CD8-positive, alpha-beta memory T cell (primary cell): Measurements from ENCODE around the gene TENT4B. TPM values are rescaled to one million over a fixed set of nuclear protein-coding genes. Genes with fewer than 3 reads are reported as not detected.
A peak's percentile ranks its signal among the peaks of the same experiment; 100 is the strongest.

Experiments used
- CTCF ChIA-PET: fragments of 350-600 bp; sonication (Branson Sonifier 250); formaldehyde crosslinking; loops from one replicate; lab custom pipeline; 2021; ENCODE audit warnings: antibody characterized with exemption; lab: Charles Lee
- POLR2A ChIA-PET: fragments of 350-600 bp; sonication (Branson Sonifier 250); formaldehyde crosslinking; loops from one replicate; lab custom pipeline; 2021; ENCODE audit warnings: antibody characterized with exemption; lab: Charles Lee
- DNase-seq, 5 donors: peaks; one replicate each; pipeline versions ENCODE4 v3.0.0 to v3.0.0-alpha.2; 2020 to 2022; ENCODE audit warnings: mixed read lengths in 1 of 5
- H3K27ac ChIP-seq: one replicate; pipeline ENCODE4 v1.7.0; 2013; ENCODE audit warnings: low read depth, mild to moderate bottlenecking, low read length, moderate library complexity
- H3K27me3 ChIP-seq: 2 replicates; pipeline ENCODE4 v1.7.0; 2013; ENCODE audit warnings: low read length, mild to moderate bottlenecking; ENCODE audit not compliant: insufficient read depth, poor library complexity, severe bottlenecking
- H3K36me3 ChIP-seq: 2 replicates; pipeline ENCODE4 v1.7.0; 2013; ENCODE audit warnings: mild to moderate bottlenecking, low read length, moderate library complexity; ENCODE audit not compliant: insufficient read depth
- H3K4me1 ChIP-seq: 2 replicates; pipeline ENCODE4 v1.7.0; 2013; ENCODE audit warnings: mild to moderate bottlenecking, low read length, moderate library complexity; ENCODE audit not compliant: insufficient read depth
- H3K4me3 ChIP-seq: 2 replicates; pipeline ENCODE4 v1.7.0; 2013; ENCODE audit warnings: mild to moderate bottlenecking, low read length
- H3K9me3 ChIP-seq: 2 replicates; pipeline ENCODE4 v1.7.0; 2013; ENCODE audit warnings: mild to moderate bottlenecking, low read length
- H3K27ac Mint-ChIP-seq, 8 donors: one replicate each; pipeline ENCODE4 v1.8.0; 2020 to 2021; ENCODE audit warnings: mixed read lengths in 8 of 8, mild to moderate bottlenecking in 6 of 8, inconsistent platforms in 3 of 8, moderate library complexity in 3 of 8
- H3K27me3 Mint-ChIP-seq, 2 donors: one replicate each; pipeline ENCODE4 v1.8.0; 2020 to 2021; ENCODE audit warnings: mixed read lengths in 2 of 2, mild to moderate bottlenecking in 1 of 2, moderate library complexity in 1 of 2
- H3K36me3 Mint-ChIP-seq, 3 donors: one replicate each; pipeline ENCODE4 v1.8.0; 2020 to 2021; ENCODE audit warnings: mixed read lengths in 3 of 3, inconsistent platforms in 1 of 3, mild to moderate bottlenecking in 1 of 3
- H3K4me1 Mint-ChIP-seq, 3 donors: one replicate each; pipeline ENCODE4 v1.8.0; 2020 to 2021; ENCODE audit warnings: mixed read lengths in 3 of 3, inconsistent platforms in 1 of 3, mild to moderate bottlenecking in 1 of 3
- H3K4me3 Mint-ChIP-seq, 7 donors: one replicate each; pipeline ENCODE4 v1.8.0; 2020 to 2021; ENCODE audit warnings: mixed read lengths in 7 of 7, mild to moderate bottlenecking in 6 of 7, moderate library complexity in 4 of 7, inconsistent platforms in 2 of 7
- H3K9me3 Mint-ChIP-seq, 5 donors: one replicate each; pipeline ENCODE4 v1.8.0; 2020 to 2022; ENCODE audit warnings: mixed read lengths in 5 of 5, mild to moderate bottlenecking in 3 of 5, moderate library complexity in 2 of 5, inconsistent platforms in 1 of 5
- polyA plus RNA-seq: library from polyadenylated mRNA; unstranded; fragments of 300-500 nt; fragmentation: Illumina TruSeq; gene quantifications from one replicate; pipeline ENCODE4 v1.2.3, GENCODE V29; 2021
- total RNA-seq, 2 experiments: library from RNA; stranded (reverse); gene quantifications; one replicate each; pipeline ENCODE4 v1.2.3, GENCODE V29; 2021

The TENT4B gene
- total and polyA plus RNA-seq, 3 experiments from 2014 or later, result 5.6 to 23.0 (median 21.6) TPM

DNA sequence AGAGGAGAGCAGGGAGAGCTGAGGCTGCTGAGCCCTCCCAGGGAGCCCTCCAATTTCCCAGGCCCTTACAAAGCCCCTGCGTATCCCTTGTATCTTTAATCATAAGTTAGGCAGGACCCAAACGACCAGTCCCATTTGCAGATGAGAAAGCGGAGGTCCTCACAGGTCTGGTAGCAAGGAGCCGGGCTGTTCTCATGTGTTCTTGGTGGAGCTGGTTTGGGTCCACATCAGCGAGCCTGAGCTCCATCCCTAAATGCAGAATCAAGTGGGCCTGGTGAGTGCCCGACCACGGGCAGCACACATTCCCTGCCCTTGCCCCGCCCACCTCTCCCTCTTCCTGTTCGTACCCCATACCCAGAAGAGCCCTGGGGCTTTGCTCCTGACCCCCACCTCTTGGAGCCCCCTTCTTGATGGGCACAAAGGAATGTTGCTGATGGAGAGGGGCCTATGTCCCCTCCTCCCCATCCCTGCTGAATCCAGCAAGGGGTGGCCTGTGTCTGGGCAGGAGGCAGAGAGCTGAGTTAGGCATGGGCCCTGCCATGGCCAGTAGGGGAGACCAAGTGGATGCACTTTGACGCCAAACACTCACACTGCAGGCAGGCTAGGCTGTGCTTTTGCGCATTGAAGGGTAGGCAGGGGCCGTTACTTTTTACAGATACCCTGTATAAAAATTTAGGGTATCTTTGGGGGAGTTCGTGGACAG is 95.0 kb downstream of the TENT4B start:
- Histone ChIP-seq H3K9me3 (no peaks in the 10 kb centered on the region), H3K27me3 (no peaks in the 10 kb centered on the region), H3K27ac (no peak overlapping the region), H3K4me3 (no peak overlapping the region), H3K4me1 (peaks cover 6% of the 10 kb centered on the region), H3K36me3 (no peaks in the 10 kb centered on the region)
- ChIA-PET CTCF (interaction anchor here (1.0 to 1.2 kb wide), 2 partner anchors 11 to 81 kb away, joined by 3 read pairs; no protein-coding TSS in a partner anchor), POLR2A (no interaction called here)
- DNase-seq, result no peak
- Mint-ChIP-seq H3K27ac (peak overlapping the region in 1 of 8 donors; percentile 47), H3K4me3 (peak overlapping the region in 3 of 7 donors; percentile 52 to 65 (median 62)), H3K36me3 (no peaks in the 10 kb centered on the region), H3K27me3 (no peaks in the 10 kb centered on the region), H3K9me3 (no peaks in the 10 kb centered on the region), H3K4me1 (peaks cover 8 to 15% (median 8%) of the 10 kb centered on the region in 3 donors)

DNA sequence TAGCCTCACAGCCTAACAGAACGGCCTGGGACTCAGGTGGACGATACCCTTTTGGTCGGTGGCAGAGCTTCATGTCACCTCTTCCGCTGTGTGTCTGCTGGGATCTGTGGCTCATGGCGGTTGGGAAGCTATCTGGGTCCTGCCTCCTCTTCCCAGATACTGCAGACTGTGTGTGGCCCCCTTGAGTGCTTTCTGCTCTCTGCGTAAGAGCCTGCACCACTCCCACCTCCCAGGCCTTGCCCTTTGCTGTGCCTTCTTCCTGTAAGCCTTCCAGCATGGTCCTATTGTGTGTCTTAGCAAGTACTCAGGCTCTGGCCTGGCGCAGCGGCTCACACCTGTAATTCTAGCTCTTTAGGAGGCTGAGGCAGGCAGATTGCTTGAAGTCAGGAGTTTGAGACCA is 95.7 kb downstream of the TENT4B start:
- peak overlapping the region in 2 of 7 donors; percentile 48 to 53 for H3K4me3 Mint-ChIP-seq

DNA sequence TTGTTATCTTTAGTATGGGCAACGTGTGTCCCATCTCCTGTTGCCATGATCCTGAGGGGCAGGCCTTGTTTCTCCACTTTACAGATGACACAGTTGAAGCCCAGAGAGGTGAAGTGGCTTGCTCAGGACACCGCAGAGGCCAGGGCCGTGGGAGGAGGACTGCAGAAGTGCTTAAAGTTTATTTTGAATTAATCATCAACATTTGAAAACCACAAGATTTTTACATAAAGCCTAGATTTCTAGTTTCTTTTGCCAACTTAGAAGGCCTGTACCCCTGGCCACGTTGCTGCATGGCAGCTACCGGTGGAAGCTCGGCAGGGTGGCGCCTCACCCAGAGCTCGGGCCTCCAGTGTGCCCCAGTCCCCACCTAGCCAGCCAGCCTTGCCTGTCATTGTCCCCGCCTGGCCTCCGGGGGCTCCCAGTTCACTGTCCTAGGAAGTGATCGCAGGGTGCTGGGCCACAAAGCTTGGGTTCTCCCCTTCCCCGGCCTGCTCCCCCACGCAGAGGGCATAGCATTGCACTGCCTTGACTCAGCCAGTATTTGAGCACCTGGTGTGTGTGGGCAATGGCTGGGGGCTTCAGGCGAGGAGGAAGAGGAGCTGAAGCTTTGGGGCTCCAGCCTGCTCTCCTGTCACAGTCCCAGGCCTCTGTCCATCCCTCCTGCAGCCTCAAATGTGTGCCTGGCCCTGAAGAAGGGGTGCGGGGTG is 98.4 kb downstream of the TENT4B start:
- ChIA-PET CTCF (interaction anchor here (1.1 to 1.2 kb wide), 2 partner anchors 414 to 637 kb away, joined by 3 read pairs; no protein-coding TSS in a partner anchor), POLR2A (no interaction called here)
- H3K4me1 Mint-ChIP-seq, result peaks cover 0 to 5% (median 3%) of the 10 kb centered on the region in 3 donors
- H3K27me3 Mint-ChIP-seq, result peaks cover 0 to 2% of the 10 kb centered on the region in 2 donors
- Histone ChIP-seq H3K9me3 (no peaks in the 10 kb centered on the region), H3K4me1 (no peaks in the 10 kb centered on the region), H3K27me3 (no peaks in the 10 kb centered on the region), H3K36me3 (no peaks in the 10 kb centered on the region), H3K4me3 (no peak overlapping the region), H3K27ac (no peak overlapping the region)
- DNase-seq, result no peak
- no peaks in the 10 kb centered on the region for H3K36me3 Mint-ChIP-seq
- no peak overlapping the region for H3K27ac Mint-ChIP-seq
- H3K4me3 Mint-ChIP-seq, result no peak overlapping the region
- H3K9me3 Mint-ChIP-seq, result no peaks in the 10 kb centered on the region

More for the DNA sequence above, 95.7 kb downstream of the TENT4B start:
- Histone ChIP-seq H3K9me3 (no peaks in the 10 kb centered on the region), H3K4me1 (peaks cover 6% of the 10 kb centered on the region), H3K4me3 (no peak overlapping the region), H3K27me3 (no peaks in the 10 kb centered on the region), H3K27ac (no peak overlapping the region), H3K36me3 (no peaks in the 10 kb centered on the region)
- peaks cover 0 to 2% of the 10 kb centered on the region in 2 donors for H3K27me3 Mint-ChIP-seq
- H3K4me1 Mint-ChIP-seq, result peaks cover 8 to 15% (median 8%) of the 10 kb centered on the region in 3 donors
- ChIA-PET CTCF (no interaction called here), POLR2A (no interaction called here)
- H3K27ac Mint-ChIP-seq, result peak overlapping the region in 2 of 8 donors; percentile 40 to 77
- no peaks in the 10 kb centered on the region for H3K9me3 Mint-ChIP-seq
- no peak for DNase-seq
- H3K36me3 Mint-ChIP-seq, result no peaks in the 10 kb centered on the region

DNA sequence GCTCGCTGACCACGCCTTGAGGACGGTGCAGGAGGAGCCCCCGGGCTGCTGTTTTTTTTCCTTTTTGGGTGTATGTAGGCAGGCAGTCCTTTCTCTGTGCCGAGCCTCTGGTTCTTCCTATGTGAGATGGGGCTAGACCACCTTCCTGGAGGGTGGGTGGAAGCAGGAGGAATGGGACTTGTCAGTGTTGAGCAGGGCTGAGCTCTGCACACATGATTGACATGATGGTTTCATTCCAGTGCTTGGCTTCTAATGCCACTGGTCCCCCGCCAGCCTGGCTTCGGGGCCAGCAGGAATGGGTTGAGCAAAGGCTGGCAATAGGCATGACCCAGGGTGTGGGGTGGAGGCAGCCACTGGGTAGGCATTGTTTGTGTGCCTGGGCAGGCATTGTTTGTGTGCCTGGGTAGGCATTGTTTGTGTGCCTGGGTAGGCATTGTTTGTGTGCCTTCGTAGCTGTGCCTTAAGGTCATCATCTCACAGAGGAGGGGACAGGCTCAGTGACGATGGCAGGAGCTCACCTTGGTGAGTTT is 99.0 kb downstream of the TENT4B start:
- H3K9me3 Mint-ChIP-seq, result no peaks in the 10 kb centered on the region
- Histone ChIP-seq H3K4me3 (no peak overlapping the region), H3K27ac (peak overlapping the region; percentile 18), H3K9me3 (no peaks in the 10 kb centered on the region), H3K27me3 (no peaks in the 10 kb centered on the region), H3K4me1 (no peaks in the 10 kb centered on the region), H3K36me3 (no peaks in the 10 kb centered on the region)
- H3K4me3 Mint-ChIP-seq, result peak overlapping the region in 1 of 7 donors; percentile 3
- ChIA-PET POLR2A (no interaction called here), CTCF (interaction anchor here (1.2 to 1.7 kb wide), 2 partner anchors 13 to 413 kb away, joined by 3 read pairs; no protein-coding TSS in a partner anchor)
- H3K36me3 Mint-ChIP-seq, result no peaks in the 10 kb centered on the region
- H3K4me1 Mint-ChIP-seq, result peaks cover 0 to under 1% (median 0%) of the 10 kb centered on the region in 3 donors
- DNase-seq, result no peak
- peaks cover 0 to 2% of the 10 kb centered on the region in 2 donors for H3K27me3 Mint-ChIP-seq
- peak overlapping the region in 1 of 8 donors; percentile 24 for H3K27ac Mint-ChIP-seq

DNA sequence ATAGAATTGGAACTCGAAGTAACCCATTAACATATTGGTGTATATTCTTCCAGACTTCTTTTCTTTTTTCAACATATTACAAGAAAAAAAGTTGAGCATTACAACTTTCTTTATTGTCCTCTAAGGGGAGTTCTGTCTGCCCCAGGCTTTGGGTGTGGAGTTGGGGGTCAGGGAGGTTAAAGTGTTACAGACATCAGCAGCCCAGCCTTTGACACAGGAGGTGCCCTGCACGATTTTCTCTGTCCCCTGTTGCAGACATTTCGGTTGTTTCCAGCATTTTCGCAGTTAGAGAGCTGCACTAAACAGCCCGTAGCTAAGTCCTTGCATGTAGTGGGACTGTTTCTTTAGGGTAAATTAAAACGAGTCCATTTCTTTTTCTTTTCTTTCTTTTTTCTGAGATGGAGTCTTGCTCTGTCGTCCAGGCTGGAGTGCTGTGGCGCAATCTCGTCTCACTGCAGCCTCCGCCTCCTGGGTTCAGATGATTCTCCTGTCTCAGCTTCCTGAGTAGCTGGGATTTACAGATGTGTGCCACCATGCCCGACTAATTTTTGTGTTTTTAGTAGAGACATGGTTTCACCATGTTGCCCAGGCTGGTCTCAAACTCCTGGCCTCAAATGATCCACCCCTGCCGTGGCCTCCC is 99.9 kb downstream of the TENT4B start:
- Mint-ChIP-seq H3K9me3 (no peaks in the 10 kb centered on the region), H3K4me1 (no peaks in the 10 kb centered on the region), H3K27me3 (peaks cover 0 to 2% of the 10 kb centered on the region in 2 donors), H3K36me3 (no peaks in the 10 kb centered on the region), H3K4me3 (no peak overlapping the region), H3K27ac (no peak overlapping the region)
- no peak overlapping the region for H3K4me3 ChIP-seq
- H3K4me1 ChIP-seq, result no peaks in the 10 kb centered on the region
- H3K27me3 ChIP-seq, result no peaks in the 10 kb centered on the region
- ChIA-PET CTCF (interaction anchor here (1.7 kb wide), 1 partner anchor 14 kb away, joined by 3 read pairs; no protein-coding TSS in a partner anchor), POLR2A (no interaction called here)
- peak overlapping the region; percentile 67 for H3K27ac ChIP-seq
- no peak for DNase-seq
- H3K36me3 ChIP-seq, result no peaks in the 10 kb centered on the region
- H3K9me3 ChIP-seq, result no peaks in the 10 kb centered on the region

DNA sequence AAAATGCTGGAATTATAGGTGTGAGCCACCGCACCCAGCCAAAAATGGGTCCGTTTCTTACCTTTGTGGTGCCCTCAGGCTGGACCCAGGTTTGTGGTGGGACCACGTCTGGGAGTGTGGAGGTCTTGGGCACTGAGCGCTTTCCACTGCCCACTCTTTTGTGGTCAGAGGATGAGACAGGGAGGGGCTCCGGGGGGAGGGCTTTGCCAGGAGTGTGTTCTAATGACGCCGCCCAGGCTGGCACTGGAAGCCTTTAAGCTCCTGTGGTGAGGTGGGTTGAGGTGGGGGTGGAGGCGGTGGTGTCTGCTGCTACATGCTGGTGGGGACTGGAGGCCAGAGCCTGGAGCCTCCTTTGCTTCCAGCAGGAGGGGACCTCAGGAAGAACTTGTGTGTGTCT is 100.4 kb downstream of the TENT4B start:
- H3K36me3 ChIP-seq, result no peaks in the 10 kb centered on the region
- H3K4me1 Mint-ChIP-seq, result no peaks in the 10 kb centered on the region
- H3K27ac ChIP-seq, result peak overlapping the region; percentile 67
- H3K9me3 ChIP-seq, result no peaks in the 10 kb centered on the region
- peaks cover 0 to 2% of the 10 kb centered on the region in 2 donors for H3K27me3 Mint-ChIP-seq
- ChIA-PET POLR2A (no interaction called here), CTCF (interaction anchor here (1.7 kb wide), 1 partner anchor 14 kb away, joined by 3 read pairs; no protein-coding TSS in a partner anchor)
- no peak overlapping the region for H3K4me3 ChIP-seq
- DNase-seq, result no peak
- H3K9me3 Mint-ChIP-seq, result no peaks in the 10 kb centered on the region
- no peak overlapping the region for H3K4me3 Mint-ChIP-seq
- H3K27ac Mint-ChIP-seq, result no peak overlapping the region
- H3K36me3 Mint-ChIP-seq, result no peaks in the 10 kb centered on the region
- H3K27me3 ChIP-seq, result no peaks in the 10 kb centered on the region
- no peaks in the 10 kb centered on the region for H3K4me1 ChIP-seq

DNA sequence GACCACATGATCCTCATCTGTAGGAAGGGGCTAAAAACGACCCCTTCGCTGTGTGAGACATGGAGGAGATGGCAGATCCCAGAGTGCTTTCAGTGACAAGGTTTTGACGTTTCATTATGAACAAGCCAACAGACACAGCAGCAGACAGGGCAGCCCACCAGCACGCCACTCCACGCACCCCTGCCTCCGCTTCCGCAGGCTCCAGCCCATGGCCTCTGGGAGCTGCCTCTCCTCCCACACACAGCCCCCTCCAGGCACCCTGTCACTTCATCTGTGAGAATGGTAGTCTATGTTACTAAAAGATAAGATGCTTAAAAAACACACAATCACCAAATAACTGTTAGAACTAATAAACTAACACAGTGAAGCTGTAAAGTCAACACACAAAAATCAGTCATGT is 101.0 kb downstream of the TENT4B start:
- no peaks in the 10 kb centered on the region for H3K9me3 ChIP-seq
- H3K27ac ChIP-seq, result peak overlapping the region; percentile 67
- H3K36me3 ChIP-seq, result no peaks in the 10 kb centered on the region
- H3K4me1 ChIP-seq, result no peaks in the 10 kb centered on the region
- POLR2A ChIA-PET, result no interaction called here
- H3K4me3 Mint-ChIP-seq, result no peak overlapping the region
- no peak overlapping the region for H3K4me3 ChIP-seq
- H3K27me3 ChIP-seq, result no peaks in the 10 kb centered on the region
- H3K9me3 Mint-ChIP-seq, result no peaks in the 10 kb centered on the region
- CTCF ChIA-PET, result interaction anchor here (1.2 to 1.9 kb wide), 4 partner anchors 18 to 552 kb away, joined by 3 to 6 read pairs (median 4); no protein-coding TSS in a partner anchor
- DNase-seq, result no peak
- H3K36me3 Mint-ChIP-seq, result no peaks in the 10 kb centered on the region
- H3K27me3 Mint-ChIP-seq, result peaks cover 0 to 2% of the 10 kb centered on the region in 2 donors
- H3K27ac Mint-ChIP-seq, result no peak overlapping the region
- peaks cover 0 to under 1% (median 0%) of the 10 kb centered on the region in 3 donors for H3K4me1 Mint-ChIP-seq
